Stimulated activated naive CD4-positive, alpha-beta T cell (primary cell): ENCODE measurements around the gene CCL23.

Source experiments
- DNase-seq, 6 experiments: peaks; one replicate each; lab custom pipeline; 2025; lab: John Stamatoyannopoulos, UW

The CCL23 gene

GRCh38 chr17:35969558-35970380, 48.0 kb downstream of the CCL23 start:
- DNase-seq = peak in 5 of 6 experiments; percentile 13 to 59 (median 36)

- no peak for DNase-seq
Measured at GRCh38 chr17:35968520-35969054, 49.2 kb downstream of the CCL23 start.

GRCh38 chr17:35965272-35965671, 52.5 kb downstream of the CCL23 start:
- no peak for DNase-seq

GRCh38 chr17:35963663-35964062, 54.1 kb downstream of the CCL23 start:
- no peak for DNase-seq
